ENCODE results near the gene TLCD2. TPM values are rescaled to one million over a fixed set of nuclear protein-coding genes. Genes with fewer than 3 reads are reported as not detected.
A peak's percentile ranks its signal among the peaks of the same experiment; 100 is the strongest.

TLCD2 gene
- total and polyA plus RNA-seq, 2 of the 13 experiments (the other 11 are each of a cell fraction or from before 2014, with no cell fraction given): 0.90 to 1.1 TPM

GRCh38 chr17:1724869-1725641 is 14.9 kb upstream of the TLCD2 start (continued):
- TF ChIP-seq, protein P1, sequence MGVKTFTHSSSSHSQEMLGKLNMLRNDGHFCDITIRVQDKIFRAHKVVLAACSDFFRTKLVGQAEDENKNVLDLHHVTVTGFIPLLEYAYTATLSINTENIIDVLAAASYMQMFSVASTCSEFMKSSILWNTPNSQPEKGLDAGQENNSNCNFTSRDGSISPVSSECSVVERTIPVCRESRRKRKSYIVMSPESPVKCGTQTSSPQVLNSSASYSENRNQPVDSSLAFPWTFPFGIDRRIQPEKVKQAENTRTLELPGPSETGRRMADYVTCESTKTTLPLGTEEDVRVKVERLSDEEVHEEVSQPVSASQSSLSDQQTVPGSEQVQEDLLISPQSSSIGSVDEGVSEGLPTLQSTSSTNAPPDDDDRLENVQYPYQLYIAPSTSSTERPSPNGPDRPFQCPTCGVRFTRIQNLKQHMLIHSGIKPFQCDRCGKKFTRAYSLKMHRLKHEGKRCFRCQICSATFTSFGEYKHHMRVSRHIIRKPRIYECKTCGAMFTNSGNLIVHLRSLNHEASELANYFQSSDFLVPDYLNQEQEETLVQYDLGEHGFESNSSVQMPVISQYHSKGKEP (CRISPR knock-in tag; IDR thresholded peaks at IDR 0.05): no peak
- TF ChIP-seq NKX3-1 (CRISPR knock-in tag; IDR thresholded peaks at IDR 0.05): no peak
- peak; percentile 68; the same call in 1 of the 2 replicates for TF ChIP-seq ZNF678 (CRISPR knock-in tag; IDR thresholded peaks at IDR 0.05)
- TF ChIP-seq ZNF850 (CRISPR knock-in tag; conservative IDR thresholded peaks at IDR 0.05): no peak
- TF ChIP-seq ZNF101 (CRISPR knock-in tag; IDR thresholded peaks at IDR 0.05; ENCODE audit: borderline replicate concordance, low read depth): no peak
- TF ChIP-seq NFKBIZ (CRISPR knock-in tag; IDR thresholded peaks at IDR 0.05): no peak
- no peak for TF ChIP-seq ZBTB39 (CRISPR knock-in tag; IDR thresholded peaks at IDR 0.05)
- no peak for TF ChIP-seq POGZ (CRISPR knock-in tag; IDR thresholded peaks at IDR 0.05)
- TF ChIP-seq NFE2 (CRISPR knock-in tag; IDR thresholded peaks at IDR 0.05): no peak
- no peak for TF ChIP-seq TAF15 (IDR thresholded peaks at IDR 0.05; ENCODE audit: low read depth, low read length, poor library complexity, severe bottlenecking)
- no peak for TF ChIP-seq RORA (CRISPR knock-in tag; IDR thresholded peaks at IDR 0.05)
- no peak for TF ChIP-seq GATAD1 (CRISPR knock-in tag; IDR thresholded peaks at IDR 0.05)
- TF ChIP-seq NBN (conservative IDR thresholded peaks at IDR 0.05): no peak
- TF ChIP-seq, protein P2, sequence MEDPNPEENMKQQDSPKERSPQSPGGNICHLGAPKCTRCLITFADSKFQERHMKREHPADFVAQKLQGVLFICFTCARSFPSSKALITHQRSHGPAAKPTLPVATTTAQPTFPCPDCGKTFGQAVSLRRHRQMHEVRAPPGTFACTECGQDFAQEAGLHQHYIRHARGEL (CRISPR knock-in tag; IDR thresholded peaks at IDR 0.05): no peak
- no peak for TF ChIP-seq ZNF766 (CRISPR knock-in tag; IDR thresholded peaks at IDR 0.05; ENCODE audit: borderline replicate concordance)
- TF ChIP-seq, protein P3, sequence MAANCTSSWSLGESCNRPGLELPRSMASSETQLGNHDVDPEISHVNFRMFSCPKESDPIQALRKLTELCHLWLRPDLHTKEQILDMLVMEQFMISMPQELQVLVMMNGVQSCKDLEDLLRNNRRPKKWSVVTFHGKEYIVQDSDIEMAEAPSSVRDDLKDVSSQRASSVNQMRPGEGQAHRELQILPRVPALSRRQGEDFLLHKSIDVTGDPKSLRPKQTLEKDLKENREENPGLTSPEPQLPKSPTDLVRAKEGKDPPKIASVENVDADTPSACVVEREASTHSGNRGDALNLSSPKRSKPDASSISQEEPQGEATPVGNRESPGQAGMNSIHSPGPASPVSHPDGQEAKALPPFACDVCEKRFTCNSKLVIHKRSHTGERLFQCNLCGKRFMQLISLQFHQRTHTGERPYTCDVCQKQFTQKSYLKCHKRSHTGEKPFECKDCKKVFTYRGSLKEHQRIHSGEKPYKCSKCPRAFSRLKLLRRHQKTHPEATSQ (CRISPR knock-in tag; IDR thresholded peaks at IDR 0.05; ENCODE audit: borderline replicate concordance): no peak
- no peak for TF ChIP-seq ZNF530 (CRISPR knock-in tag; IDR thresholded peaks at IDR 0.05; ENCODE audit: low read depth)
- peak; percentile 80; the same call in 1 of the 2 replicates for TF ChIP-seq ZNF607 (CRISPR knock-in tag; IDR thresholded peaks at IDR 0.05; ENCODE audit: borderline replicate concordance)
- TF ChIP-seq NR3C1 (CRISPR knock-in tag; IDR thresholded peaks at IDR 0.05): no peak
- no peak for TF ChIP-seq ZFP36L1 (CRISPR knock-in tag; IDR thresholded peaks at IDR 0.05)
- TF ChIP-seq, protein P4, sequence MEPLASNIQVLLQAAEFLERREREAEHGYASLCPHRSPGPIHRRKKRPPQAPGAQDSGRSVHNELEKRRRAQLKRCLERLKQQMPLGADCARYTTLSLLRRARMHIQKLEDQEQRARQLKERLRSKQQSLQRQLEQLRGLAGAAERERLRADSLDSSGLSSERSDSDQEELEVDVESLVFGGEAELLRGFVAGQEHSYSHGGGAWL (CRISPR knock-in tag; IDR thresholded peaks at IDR 0.05): no peak; the same call in 1 of the 2 replicates
- TF ChIP-seq ZNF709 (CRISPR knock-in tag; IDR thresholded peaks at IDR 0.05): peak; percentile 69; the same call in 1 of the 2 replicates
- no peak for TF ChIP-seq ZNF468 (CRISPR knock-in tag; IDR thresholded peaks at IDR 0.05)
- peak; percentile 78 for TF ChIP-seq RBFOX2 (IDR thresholded peaks at IDR 0.05; ENCODE audit: low read depth, low read length)
- TF ChIP-seq ZNF883 (CRISPR knock-in tag; IDR thresholded peaks at IDR 0.05; ENCODE audit: not compliant biosample characterization): peak; percentile 58

Data from HepG2 (cell line).